DLD1 (cell line): ENCODE data around the gene DTNB.

Experiments
- in situ Hi-C: cut with HindIII; loops from 2 replicates; pipeline ENCODE4 v1.10.0; 2017; ENCODE audit warnings: low sequenced_read_pairs

The DTNB gene

GRCh38 chr2:25400576-25401216 is 272.7 kb downstream of the DTNB start:
- in situ Hi-C loops = no loop called here

GRCh38 chr2:25400169-25400568 is 273.2 kb downstream of the DTNB start:
- in situ Hi-C loops = no loop called here

- in situ Hi-C loops = no loop called here
Observed at GRCh38 chr2:25398534-25398933, 274.8 kb downstream of the DTNB start.

- in situ Hi-C loops = no loop called here
Observed at GRCh38 chr2:25397777-25398176, 275.6 kb downstream of the DTNB start.

- in situ Hi-C loops = no loop called here
Observed at GRCh38 chr2:25389161-25389560, 284.2 kb downstream of the DTNB start.

GRCh38 chr2:25388491-25388890 is 284.9 kb downstream of the DTNB start:
- in situ Hi-C loops = no loop called here

GRCh38 chr2:25387876-25388449 is 285.4 kb downstream of the DTNB start:
- in situ Hi-C loops = no loop called here

- in situ Hi-C loops = no loop called here
Observed at GRCh38 chr2:25386971-25387875, 286.2 kb downstream of the DTNB start.

GRCh38 chr2:25385910-25386309 is 287.5 kb downstream of the DTNB start:
- in situ Hi-C loops = no loop called here

GRCh38 chr2:25383806-25384205 is 289.6 kb downstream of the DTNB start:
- in situ Hi-C loops = no loop called here

- in situ Hi-C loops = no loop called here
Observed at GRCh38 chr2:25381502-25381901, 291.9 kb downstream of the DTNB start.

- in situ Hi-C loops = no loop called here
Observed at GRCh38 chr2:25380586-25381375, 292.6 kb downstream of the DTNB start.

GRCh38 chr2:25380023-25380422 is 293.4 kb downstream of the DTNB start:
- in situ Hi-C loops = no loop called here

GRCh38 chr2:25379535-25379934 is 293.8 kb downstream of the DTNB start:
- in situ Hi-C loops = no loop called here

GRCh38 chr2:25378731-25379490 is 294.5 kb downstream of the DTNB start:
- in situ Hi-C loops = no loop called here

GRCh38 chr2:25377822-25378421 is 295.5 kb downstream of the DTNB start:
- in situ Hi-C loops = no loop called here

GRCh38 chr2:25376750-25377621 is 296.4 kb downstream of the DTNB start:
- in situ Hi-C loops = no loop called here

- in situ Hi-C loops = no loop called here
Observed at GRCh38 chr2:25375989-25376545, 297.3 kb downstream of the DTNB start.
